HG03095 (cell line): ENCODE measurements around the gene SRPK2.
"Not testable (repeated sequence)": the region's sequence is repeated elsewhere in the genome, so short reads cannot be mapped to it uniquely, and the experiment has no call there.

Experiments
- ATAC-seq: cut with Tn5 transposase; IDR thresholded peaks from one replicate; pipeline ENCODE4 v1.9.1; 2021; ENCODE audit warnings: moderate library complexity; ENCODE audit not compliant: unreplicated experiment

Gene SRPK2

GRCh38 chr7:105268511-105269392 is 120.0 kb downstream of the SRPK2 start:
- ATAC-seq, result peak; percentile 71

- ATAC-seq, result peak; percentile 37
Measured at GRCh38 chr7:105268056-105268455, 120.7 kb downstream of the SRPK2 start.

- ATAC-seq, result no peak
Measured at GRCh38 chr7:105267244-105267643, 121.5 kb downstream of the SRPK2 start.

DNA sequence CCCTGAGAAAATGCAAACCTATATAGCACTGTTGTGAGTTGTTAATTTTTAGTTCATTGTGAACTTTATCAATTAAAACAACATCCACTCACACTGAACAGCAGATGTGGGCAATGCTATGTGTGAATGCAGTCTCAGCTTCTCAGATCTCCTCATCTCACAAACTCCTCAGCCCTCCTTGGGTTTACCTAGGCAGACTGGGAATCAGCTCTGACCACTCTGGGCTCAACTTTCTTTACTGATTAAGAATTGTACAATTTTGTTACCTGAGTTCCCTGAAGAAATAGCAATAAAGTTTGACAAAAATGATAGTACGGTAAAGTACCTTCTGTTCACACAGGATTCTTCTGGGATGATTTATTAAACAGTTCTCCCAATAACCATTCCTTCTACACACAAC is 124.0 kb downstream of the SRPK2 start:
- no peak for ATAC-seq

- no peak for ATAC-seq
Measured at GRCh38 chr7:105261689-105262088, 127.0 kb downstream of the SRPK2 start.

DNA sequence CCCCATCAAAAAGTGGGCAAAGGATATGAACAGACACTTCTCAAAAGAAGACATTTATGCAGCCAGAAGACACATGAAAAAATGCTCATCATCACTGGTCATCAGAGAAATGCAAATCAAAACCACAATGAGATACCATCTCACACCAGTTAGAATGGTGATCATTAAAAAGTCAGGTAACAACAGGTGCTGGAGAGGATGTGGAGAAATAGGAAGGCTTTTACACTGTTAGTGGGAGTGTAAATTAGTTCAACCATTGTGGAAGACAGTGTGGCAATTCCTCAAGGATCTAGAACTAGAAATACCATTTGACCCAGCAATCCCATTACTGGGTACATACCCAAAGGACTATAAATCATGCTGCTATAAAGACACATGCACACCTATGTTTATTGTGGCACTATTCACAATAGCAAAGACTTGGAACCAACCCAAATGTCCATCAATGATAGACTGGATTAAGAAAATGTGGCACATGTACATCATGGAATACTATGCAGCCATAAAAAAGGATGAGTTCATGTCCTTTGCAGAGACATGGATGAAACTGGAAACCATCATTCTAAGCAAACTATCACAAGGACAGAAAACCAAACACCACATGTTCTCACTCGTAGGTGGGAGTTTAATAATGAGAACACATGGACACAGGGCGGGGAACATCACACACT is 128.4 kb downstream of the SRPK2 start:
- not testable (repeated sequence) for ATAC-seq

GRCh38 chr7:105258919-105259318 is 129.8 kb downstream of the SRPK2 start:
- ATAC-seq, result not testable (repeated sequence)

GRCh38 chr7:105257338-105257737 is 131.4 kb downstream of the SRPK2 start:
- ATAC-seq, result no peak

GRCh38 chr7:105256761-105257231 is 131.9 kb downstream of the SRPK2 start:
- ATAC-seq, result no peak

GRCh38 chr7:105250706-105251105 is 138.0 kb downstream of the SRPK2 start:
- no peak for ATAC-seq

- ATAC-seq, result no peak
Measured at GRCh38 chr7:105250239-105250638, 138.5 kb downstream of the SRPK2 start.

DNA sequence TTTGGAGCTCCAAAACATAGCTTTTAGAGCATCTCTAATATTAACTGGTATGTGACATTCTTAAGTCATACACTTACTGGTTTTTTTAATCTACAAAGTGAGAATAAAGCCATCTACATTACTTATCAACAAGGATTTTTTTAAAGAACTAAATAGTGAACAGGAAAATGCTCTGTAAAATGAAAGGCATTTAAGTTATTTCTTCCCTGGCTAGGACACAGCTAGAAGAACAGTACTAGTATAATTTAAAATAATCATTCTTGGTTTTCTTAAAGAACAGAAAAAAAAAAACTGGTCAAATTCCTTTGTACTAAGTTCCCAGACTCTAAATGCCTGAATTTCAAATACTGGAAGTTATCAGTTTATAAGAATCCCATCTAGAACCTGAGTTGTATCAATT is 139.5 kb downstream of the SRPK2 start:
- no peak for ATAC-seq

DNA sequence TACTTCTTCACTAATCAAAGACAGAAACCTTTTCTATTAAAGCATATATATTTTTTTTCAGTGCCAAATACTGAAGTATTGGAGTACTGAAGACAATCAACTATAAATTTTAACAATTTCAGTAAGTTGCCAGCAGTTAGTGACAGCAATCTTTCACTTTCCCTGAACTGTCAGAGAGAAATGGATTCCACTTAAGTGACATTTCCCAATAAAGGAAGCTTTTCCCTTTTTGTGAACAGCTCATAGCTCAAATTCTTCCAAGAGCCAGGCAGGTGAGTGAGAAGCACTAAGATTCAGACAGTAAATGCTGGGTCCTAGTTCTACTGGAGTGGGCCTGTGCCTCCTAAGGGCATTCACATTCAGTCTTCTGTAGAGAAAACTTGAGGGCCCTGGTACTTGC is 142.0 kb downstream of the SRPK2 start:
- no peak for ATAC-seq

DNA sequence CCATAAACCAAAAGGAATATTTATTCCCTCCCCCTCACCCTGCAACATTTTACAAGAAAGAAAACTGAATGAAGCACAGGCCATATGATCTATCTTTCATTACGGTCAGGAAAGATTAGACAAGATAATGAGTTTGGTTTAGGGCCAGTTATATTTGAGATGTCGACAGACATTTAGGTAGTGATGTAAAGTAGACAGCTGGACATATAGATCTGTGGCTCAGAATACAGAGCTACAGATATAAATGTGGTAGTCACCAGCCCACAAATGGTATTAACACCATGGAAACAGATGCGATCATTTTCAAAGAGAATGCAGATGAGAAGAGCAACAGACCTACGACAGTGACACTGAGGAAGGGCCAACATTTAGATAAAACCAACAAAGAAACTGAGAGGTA is 142.5 kb downstream of the SRPK2 start:
- no peak for ATAC-seq

DNA sequence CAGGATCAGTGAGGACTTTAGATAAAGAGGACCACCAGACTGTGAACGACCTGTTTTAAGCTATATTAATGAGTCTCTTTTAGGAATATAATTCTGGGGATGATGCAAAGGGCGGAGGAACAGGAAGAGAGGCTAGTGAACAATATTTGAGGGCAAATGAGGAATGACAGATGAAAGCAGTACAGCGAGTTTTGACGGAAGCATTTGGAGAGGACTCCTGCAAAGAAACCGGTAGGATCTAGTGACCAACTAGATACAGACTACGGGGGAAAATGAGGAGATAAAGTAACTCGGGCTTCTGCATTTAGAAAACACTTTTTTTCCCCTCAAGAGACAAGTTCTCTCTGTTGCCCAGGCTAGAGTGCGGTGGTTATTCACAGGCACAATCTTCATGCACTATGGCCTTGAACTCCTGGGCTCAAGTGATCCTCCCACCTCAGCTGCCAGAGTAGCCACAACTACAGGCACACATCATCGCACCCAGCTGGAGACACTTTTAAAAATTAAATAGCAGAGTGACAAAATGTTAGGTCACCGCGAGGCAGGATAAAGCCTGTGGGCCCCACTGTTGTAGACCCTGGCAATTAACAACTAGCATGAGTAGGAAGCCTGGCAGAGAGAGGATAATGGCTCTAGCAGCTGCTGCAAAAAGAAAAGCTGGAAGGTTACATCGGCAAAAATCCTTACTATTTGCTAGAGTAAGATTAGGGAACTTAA is 143.2 kb downstream of the SRPK2 start:
- no peak for ATAC-seq

DNA sequence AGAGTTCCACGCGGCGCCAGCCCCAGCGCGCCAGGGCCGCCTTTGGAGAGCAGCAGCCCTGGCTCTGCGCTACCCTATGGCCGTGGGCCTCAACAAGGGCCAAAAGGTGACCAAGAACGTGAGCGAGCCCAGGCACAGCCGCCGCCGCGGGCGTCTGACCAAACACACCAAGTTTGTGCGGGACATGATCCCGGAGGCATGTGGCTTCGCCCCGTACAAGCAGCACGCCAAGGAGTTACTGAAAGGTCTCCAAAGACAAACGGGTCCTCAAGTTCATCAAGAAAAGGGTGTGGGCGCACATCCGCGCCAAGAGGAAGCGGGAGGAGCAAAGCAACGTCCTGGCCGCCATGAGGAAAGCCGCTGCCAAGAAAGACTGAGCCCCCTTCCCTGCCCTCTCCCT is 144.1 kb downstream of the SRPK2 start:
- no peak for ATAC-seq

DNA sequence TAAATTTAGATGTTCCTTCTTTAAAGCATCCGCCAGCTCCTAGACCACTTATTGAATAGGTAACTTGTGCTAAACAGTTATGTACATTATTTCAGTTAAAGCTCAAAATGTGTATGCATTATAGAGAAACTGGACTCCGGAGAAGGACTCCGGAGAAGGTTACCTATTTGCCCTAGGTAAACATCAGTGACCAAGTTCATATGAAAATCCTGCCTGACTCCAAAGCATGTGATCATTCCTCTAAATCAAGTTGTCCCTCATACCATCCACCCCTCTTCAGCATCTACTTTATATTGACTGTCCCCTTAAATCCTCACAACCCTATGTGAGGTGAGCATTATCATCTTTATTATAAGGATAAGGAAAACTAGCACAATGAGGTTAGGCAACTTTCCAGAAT is 147.5 kb downstream of the SRPK2 start:
- no peak for ATAC-seq

DNA sequence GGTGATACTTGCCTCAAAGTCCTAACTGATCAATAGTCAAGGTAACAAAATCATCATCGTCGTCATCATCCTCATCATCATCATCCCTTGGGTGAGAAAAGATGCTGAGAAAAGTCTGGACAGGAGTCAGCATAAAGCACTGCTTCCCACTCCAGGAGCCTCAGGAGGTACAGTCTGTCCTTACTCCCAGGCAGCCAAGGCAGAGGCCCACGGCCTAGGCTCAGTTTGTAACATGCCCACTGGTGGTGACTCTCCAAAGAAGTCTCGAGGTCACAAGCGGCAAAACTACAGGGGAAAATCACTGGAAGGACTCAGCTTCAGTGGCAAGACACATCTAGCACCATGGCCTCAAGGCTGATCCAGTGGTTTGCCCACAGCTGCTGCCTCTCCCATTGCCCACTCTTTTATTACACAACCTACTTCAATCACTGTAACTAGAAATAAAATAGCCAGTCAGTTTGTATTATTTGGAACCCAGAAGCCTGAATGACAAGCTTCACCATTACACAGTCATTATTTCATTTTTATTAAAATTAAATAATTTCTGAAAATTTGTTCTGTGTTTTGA is 150.4 kb downstream of the SRPK2 start:
- ATAC-seq, result no peak

- no peak for ATAC-seq
Measured at GRCh38 chr7:105234886-105235285, 153.8 kb downstream of the SRPK2 start.

DNA sequence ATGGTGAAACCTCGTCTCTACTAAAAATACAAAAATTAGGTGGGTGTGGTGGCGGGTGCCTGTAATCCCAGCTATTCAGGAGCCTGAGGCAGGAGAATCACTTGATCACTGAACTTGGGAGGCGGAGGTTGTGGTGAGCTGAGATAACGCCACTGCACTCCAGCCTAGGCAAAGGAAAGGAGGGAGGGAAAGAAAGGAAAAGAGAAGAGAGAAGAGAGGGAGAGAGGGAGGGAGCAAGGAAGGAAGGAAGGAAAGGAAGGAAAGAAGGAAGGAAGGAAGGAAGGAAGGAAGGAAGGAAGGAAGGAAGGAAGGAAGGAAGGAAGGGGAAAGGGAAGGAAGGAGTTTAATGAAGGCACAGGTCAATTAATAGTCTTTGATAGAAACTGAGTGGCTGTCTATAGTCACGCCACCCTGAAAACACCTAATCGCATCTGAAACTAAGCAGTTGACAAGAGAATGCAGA is 155.9 kb downstream of the SRPK2 start:
- ATAC-seq, result not testable (repeated sequence)

GRCh38 chr7:105230486-105230885 is 158.2 kb downstream of the SRPK2 start:
- ATAC-seq, result no peak
